ENCODE results near the gene NFATC3. TPM values are rescaled to one million over a fixed set of nuclear protein-coding genes. Genes with fewer than 3 reads are reported as not detected.

Gene NFATC3
- total RNA-seq, 1 experiment from 2014 or later = 12.1 TPM

- ATAC-seq = no peak
- Histone ChIP-seq H3F3A (ENCODE audit: low read length, unreplicated experiment) (no peaks in the 10 kb centered on the region), H3K9me3 (ENCODE audit: low read length) (no peaks in the 10 kb centered on the region), H3K27ac (ENCODE audit: low read length) (no peak overlapping the region), H3K4me2 (ENCODE audit: low read length) (no peak overlapping the region), H4K20me1 (ENCODE audit: low read length) (no peaks in the 10 kb centered on the region), H2AFZ (ENCODE audit: low read length) (no peak overlapping the region), H3K4me1 (ENCODE audit: insufficient read depth, low read length) (no peaks in the 10 kb centered on the region), H3K4me3 (ENCODE audit: low read length) (no peak overlapping the region), H3K79me2 (ENCODE audit: low read length) (no peaks in the 10 kb centered on the region), H3K36me3 (ENCODE audit: low read depth, low read length) (no peaks in the 10 kb centered on the region; the same call in 1 of the 2 replicates), H3K27me3 (ENCODE audit: low read length) (no peaks in the 10 kb centered on the region), H3K9ac (ENCODE audit: low read length) (no peak overlapping the region), H3K9me2 (replicated peaks; ENCODE audit: low read length) (no peaks in the 10 kb centered on the region)
- DNase-seq = no peak
- ChIA-PET POLR2A (ENCODE audit: unreplicated experiment) (no interaction called here), CTCF (no interaction called here)
- intact Hi-C loops (cut with micrococcal nuclease) = no loop called here
- TF ChIP-seq EZH2phosphoT487 (IDR thresholded peaks at IDR 0.05; ENCODE audit: borderline replicate concordance, low read length) = no peak
- TF ChIP-seq EZH2 (IDR thresholded peaks at IDR 0.05; ENCODE audit: low read length, unreplicated experiment) = no peak
- TF ChIP-seq CTCF (conservative IDR thresholded peaks at IDR 0.05; ENCODE audit: low read depth, low read length) = no peak
- no TSS peak for BruUV-seq (replicated peaks)
Observed at GRCh38 chr16:68079626-68080344, 5.4 kb upstream of the NFATC3 start.

- no peak overlapping the region for H2AFZ ChIP-seq (ENCODE audit: low read length)
- no peak overlapping the region for H3K27ac ChIP-seq (ENCODE audit: low read length)
- no peak overlapping the region for H3K4me3 ChIP-seq (ENCODE audit: low read length)
- DNase-seq (no peak), ATAC-seq (no peak)
- H3K9me3 ChIP-seq (ENCODE audit: low read length) = no peaks in the 10 kb centered on the region
- TF ChIP-seq EZH2 (IDR thresholded peaks at IDR 0.05; ENCODE audit: low read length, unreplicated experiment) = no peak
- no peak for TF ChIP-seq EZH2phosphoT487 (IDR thresholded peaks at IDR 0.05; ENCODE audit: borderline replicate concordance, low read length)
- no peak for TF ChIP-seq CTCF (conservative IDR thresholded peaks at IDR 0.05; ENCODE audit: low read depth, low read length)
- BruUV-seq (replicated peaks) = no TSS peak
- H3K79me2 ChIP-seq (ENCODE audit: low read length) = peaks cover 15% of the 10 kb centered on the region
- no peaks in the 10 kb centered on the region for H3K9me2 ChIP-seq (replicated peaks; ENCODE audit: low read length)
- ChIA-PET CTCF (no interaction called here), POLR2A (ENCODE audit: unreplicated experiment) (no interaction called here)
- 0 out of 2 replicates have a peak, but pooled peaks cover under 1% of the 10 kb centered on the region for H3K4me1 ChIP-seq (ENCODE audit: insufficient read depth, low read length)
- H3K27me3 ChIP-seq (ENCODE audit: low read length) = no peaks in the 10 kb centered on the region
- no peak overlapping the region for H3K4me2 ChIP-seq (ENCODE audit: low read length)
- H3K36me3 ChIP-seq (ENCODE audit: low read depth, low read length) = no peaks in the 10 kb centered on the region
- 0 out of 2 replicates have a peak, but pooled peaks cover 5% of the 10 kb centered on the region for H4K20me1 ChIP-seq (ENCODE audit: low read length)
- H3F3A ChIP-seq (ENCODE audit: low read length, unreplicated experiment) = no peaks in the 10 kb centered on the region
- no peak overlapping the region for H3K9ac ChIP-seq (ENCODE audit: low read length)
- intact Hi-C loops (cut with micrococcal nuclease) = no loop called here
Observed at GRCh38 chr16:68081861-68082628, 3.1 kb upstream of the NFATC3 start.

Measured in PC-3 (cell line).